ENCODE measurements around the gene DPP6.

The DPP6 gene

DNA sequence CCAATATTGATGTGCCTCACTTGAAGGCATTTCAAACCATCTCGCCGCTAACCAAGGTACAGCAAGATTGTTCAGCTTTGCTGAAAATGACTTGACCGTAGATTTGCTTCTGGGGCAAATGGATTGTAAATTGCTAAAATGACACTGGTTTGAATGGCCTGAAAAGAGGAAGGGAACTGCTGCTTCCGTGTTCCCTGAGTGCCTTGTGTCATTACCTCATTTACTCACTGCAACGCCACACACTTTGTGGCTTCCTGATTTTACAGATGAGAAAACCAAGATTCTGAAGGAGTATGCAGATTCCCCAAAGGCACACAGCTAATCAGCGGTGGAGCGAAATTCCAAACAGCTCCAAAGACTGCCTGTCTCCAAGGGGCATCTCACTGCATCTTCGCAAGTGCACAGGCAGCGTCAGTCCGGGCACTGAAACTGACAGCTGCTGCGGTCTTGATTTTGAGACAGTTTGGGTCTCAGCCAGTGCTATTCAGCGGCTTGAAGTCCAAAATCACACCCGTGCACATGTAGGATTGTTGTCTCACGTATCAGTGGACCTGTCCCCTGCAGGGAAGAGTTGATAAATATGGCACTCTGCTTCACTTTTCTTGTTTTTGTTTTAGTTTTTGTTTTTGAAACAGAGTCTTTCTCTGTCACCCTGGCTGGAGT is 290.9 kb downstream of the DPP6 start:
- H3K4me2 ChIP-seq: no peak overlapping the region
- TF ChIP-seq, protein P1, sequence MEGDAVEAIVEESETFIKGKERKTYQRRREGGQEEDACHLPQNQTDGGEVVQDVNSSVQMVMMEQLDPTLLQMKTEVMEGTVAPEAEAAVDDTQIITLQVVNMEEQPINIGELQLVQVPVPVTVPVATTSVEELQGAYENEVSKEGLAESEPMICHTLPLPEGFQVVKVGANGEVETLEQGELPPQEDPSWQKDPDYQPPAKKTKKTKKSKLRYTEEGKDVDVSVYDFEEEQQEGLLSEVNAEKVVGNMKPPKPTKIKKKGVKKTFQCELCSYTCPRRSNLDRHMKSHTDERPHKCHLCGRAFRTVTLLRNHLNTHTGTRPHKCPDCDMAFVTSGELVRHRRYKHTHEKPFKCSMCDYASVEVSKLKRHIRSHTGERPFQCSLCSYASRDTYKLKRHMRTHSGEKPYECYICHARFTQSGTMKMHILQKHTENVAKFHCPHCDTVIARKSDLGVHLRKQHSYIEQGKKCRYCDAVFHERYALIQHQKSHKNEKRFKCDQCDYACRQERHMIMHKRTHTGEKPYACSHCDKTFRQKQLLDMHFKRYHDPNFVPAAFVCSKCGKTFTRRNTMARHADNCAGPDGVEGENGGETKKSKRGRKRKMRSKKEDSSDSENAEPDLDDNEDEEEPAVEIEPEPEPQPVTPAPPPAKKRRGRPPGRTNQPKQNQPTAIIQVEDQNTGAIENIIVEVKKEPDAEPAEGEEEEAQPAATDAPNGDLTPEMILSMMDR (conservative IDR thresholded peaks at IDR 0.05; ENCODE audit: low read depth, low read length): no peak
- no peak overlapping the region for H3K9ac ChIP-seq
- H4K20me1 ChIP-seq (ENCODE audit: insufficient read depth): no peaks in the 10 kb centered on the region
- H3K4me1 ChIP-seq (ENCODE audit: low read depth, poor library complexity, severe bottlenecking): no peaks in the 10 kb centered on the region
- no peaks in the 10 kb centered on the region for H3K36me3 ChIP-seq (ENCODE audit: insufficient read depth)
- H2AFZ ChIP-seq (ENCODE audit: low read depth): no peak overlapping the region
- H3K27ac ChIP-seq: no peak overlapping the region
- no peaks in the 10 kb centered on the region for H3K79me2 ChIP-seq (ENCODE audit: insufficient read depth, low read depth)
- H3K4me3 ChIP-seq (IDR thresholded peaks at IDR 0.05; ENCODE audit: insufficient read depth, low read depth, low read length): no peak overlapping the region
- no peaks in the 10 kb centered on the region for H3K27me3 ChIP-seq (ENCODE audit: insufficient read depth, low read depth)

DNA sequence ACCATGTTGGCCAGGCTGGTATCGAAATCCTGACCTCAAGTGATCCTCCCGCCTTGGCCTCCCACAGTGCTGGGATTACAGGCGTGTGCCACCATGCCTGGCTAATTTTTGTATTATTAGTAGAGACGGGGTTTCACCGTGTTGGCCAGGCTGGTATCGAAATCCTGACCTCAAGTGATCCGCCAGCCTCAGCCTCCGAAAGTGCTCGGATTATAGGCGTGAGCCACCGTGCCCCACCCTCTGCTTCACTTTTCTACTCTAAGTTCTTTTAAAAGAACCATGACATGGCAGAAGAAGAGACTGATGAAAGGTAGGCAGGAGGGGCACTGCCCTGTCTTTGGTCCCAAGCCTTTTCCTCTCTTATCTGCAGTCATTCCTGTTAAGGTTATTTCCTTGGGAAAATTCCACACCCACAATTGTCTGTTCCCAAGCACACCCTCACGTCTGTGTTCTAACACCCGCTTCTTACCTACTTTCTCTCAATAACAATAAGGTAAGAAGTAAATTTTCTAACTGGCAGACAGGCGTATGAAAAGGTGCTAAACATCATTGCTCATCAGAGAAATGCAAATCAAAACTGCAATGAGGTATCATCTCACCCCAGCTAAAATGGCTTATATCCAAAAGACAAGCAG is 291.7 kb downstream of the DPP6 start:
- TF ChIP-seq, protein P1 (conservative IDR thresholded peaks at IDR 0.05; ENCODE audit: low read depth, low read length): no peak
- Histone ChIP-seq H3K27ac (no peak overlapping the region), H3K9ac (no peak overlapping the region), H3K79me2 (ENCODE audit: insufficient read depth, low read depth) (no peaks in the 10 kb centered on the region), H3K27me3 (ENCODE audit: insufficient read depth, low read depth) (no peaks in the 10 kb centered on the region), H4K20me1 (ENCODE audit: insufficient read depth) (no peaks in the 10 kb centered on the region), H3K4me2 (no peak overlapping the region), H3K36me3 (ENCODE audit: insufficient read depth) (no peaks in the 10 kb centered on the region), H3K4me1 (ENCODE audit: low read depth, poor library complexity, severe bottlenecking) (no peaks in the 10 kb centered on the region), H2AFZ (ENCODE audit: low read depth) (no peak overlapping the region), H3K4me3 (IDR thresholded peaks at IDR 0.05; ENCODE audit: insufficient read depth, low read depth, low read length) (no peak overlapping the region)

DNA sequence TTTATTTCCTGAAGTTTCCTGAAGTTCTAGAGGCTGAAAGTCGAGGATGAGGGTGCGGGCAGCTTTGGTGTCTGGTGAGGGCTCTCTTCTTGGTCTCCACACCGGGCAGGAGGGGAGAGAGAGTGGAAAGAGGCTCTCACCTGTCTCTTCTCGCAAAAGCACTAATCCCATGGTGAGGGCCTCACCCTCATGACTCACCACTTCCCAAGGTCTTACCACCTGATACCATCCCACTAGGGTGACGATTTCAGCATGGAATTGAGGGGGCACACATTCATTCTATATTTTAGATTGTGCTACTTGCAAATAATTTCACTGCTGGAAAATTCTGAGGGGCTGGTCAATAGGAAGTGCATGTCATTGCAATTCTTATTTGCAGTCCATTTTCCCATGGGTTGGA is 292.9 kb downstream of the DPP6 start:
- H3K79me2 ChIP-seq (ENCODE audit: insufficient read depth, low read depth): no peaks in the 10 kb centered on the region
- H3K4me1 ChIP-seq (ENCODE audit: low read depth, poor library complexity, severe bottlenecking): no peaks in the 10 kb centered on the region
- no peaks in the 10 kb centered on the region for H3K27me3 ChIP-seq (ENCODE audit: insufficient read depth, low read depth)
- no peak overlapping the region for H3K4me3 ChIP-seq (IDR thresholded peaks at IDR 0.05; ENCODE audit: insufficient read depth, low read depth, low read length)
- H3K27ac ChIP-seq: no peak overlapping the region
- no peaks in the 10 kb centered on the region for H3K36me3 ChIP-seq (ENCODE audit: insufficient read depth)
- H3K9ac ChIP-seq: no peak overlapping the region
- H2AFZ ChIP-seq (ENCODE audit: low read depth): no peak overlapping the region
- TF ChIP-seq, protein P1 (conservative IDR thresholded peaks at IDR 0.05; ENCODE audit: low read depth, low read length): no peak
- H3K4me2 ChIP-seq: no peak overlapping the region
- H4K20me1 ChIP-seq (ENCODE audit: insufficient read depth): no peaks in the 10 kb centered on the region

DNA sequence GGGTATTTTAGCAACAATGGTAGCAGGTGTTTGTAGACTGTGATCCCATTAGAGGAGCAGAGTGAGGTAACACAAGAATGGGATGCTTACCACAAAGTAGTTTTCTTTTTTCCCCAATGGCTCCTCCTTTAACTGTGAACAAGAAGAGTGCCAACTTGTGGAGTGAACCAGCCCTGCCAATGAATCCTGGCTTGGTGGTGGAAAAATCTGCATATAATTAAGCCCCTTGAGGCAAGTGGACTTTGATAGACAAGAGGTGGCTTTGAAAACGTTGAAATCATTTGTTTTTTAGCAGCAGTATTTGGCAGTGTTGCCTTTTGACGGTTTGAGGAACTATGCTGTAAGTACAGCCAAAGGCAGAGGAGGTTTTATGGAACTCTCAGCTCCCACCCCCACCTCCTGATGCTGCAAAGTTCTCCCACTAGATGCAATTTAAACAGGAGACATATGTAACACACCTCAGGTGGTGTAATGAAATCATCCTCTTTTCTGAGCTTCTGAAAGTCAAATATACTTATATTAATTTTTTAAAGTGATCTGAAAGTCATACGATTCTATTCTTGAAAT is 295.6 kb downstream of the DPP6 start:
- no peak overlapping the region for H2AFZ ChIP-seq (ENCODE audit: low read depth)
- no peak overlapping the region for H3K4me3 ChIP-seq (IDR thresholded peaks at IDR 0.05; ENCODE audit: insufficient read depth, low read depth, low read length)
- no peaks in the 10 kb centered on the region for H3K79me2 ChIP-seq (ENCODE audit: insufficient read depth, low read depth)
- H3K27ac ChIP-seq: no peak overlapping the region
- H3K4me2 ChIP-seq: no peak overlapping the region
- TF ChIP-seq, protein P1 (conservative IDR thresholded peaks at IDR 0.05; ENCODE audit: low read depth, low read length): no peak
- H3K36me3 ChIP-seq (ENCODE audit: insufficient read depth): no peaks in the 10 kb centered on the region
- no peaks in the 10 kb centered on the region for H3K27me3 ChIP-seq (ENCODE audit: insufficient read depth, low read depth)
- no peaks in the 10 kb centered on the region for H4K20me1 ChIP-seq (ENCODE audit: insufficient read depth)
- no peaks in the 10 kb centered on the region for H3K4me1 ChIP-seq (ENCODE audit: low read depth, poor library complexity, severe bottlenecking)
- no peak overlapping the region for H3K9ac ChIP-seq
